Mesendoderm (in vitro differentiated cells): ENCODE data around the gene ABCC1.

ENCODE experiments used
- DNase-seq: peaks from one replicate; pipeline ENCODE4 v3.0.0; 2013
- H2AK5ac ChIP-seq: 2 replicates; pipeline ENCODE4 v1.6.1; 2013; ENCODE audit warnings: low read length, inconsistent platforms
- H2BK120ac ChIP-seq: 2 replicates; pipeline ENCODE4 v1.6.1; 2013; ENCODE audit warnings: low read depth, mild to moderate bottlenecking, low read length, moderate library complexity, mixed read lengths
- H2BK15ac ChIP-seq: replicated peaks from 2 replicates; pipeline ENCODE4 v1.6.1; 2013; ENCODE audit warnings: low read depth, mild to moderate bottlenecking, moderate library complexity
- H2BK5ac ChIP-seq: 2 replicates; pipeline ENCODE4 v1.6.1; 2013; ENCODE audit warnings: low read length, inconsistent platforms
- H3K18ac ChIP-seq: 2 replicates; pipeline ENCODE4 v1.6.1; 2013; ENCODE audit warnings: mild to moderate bottlenecking, low read length, mixed read lengths
- H3K23ac ChIP-seq: one replicate; pipeline ENCODE4 v1.6.1; 2013; ENCODE audit warnings: low read length
- H3K27ac ChIP-seq: 2 replicates; pipeline ENCODE4 v1.5.1; 2013; ENCODE audit warnings: low read depth, mild to moderate bottlenecking, inconsistent platforms, low read length, moderate library complexity
- H3K27me3 ChIP-seq: 2 replicates; pipeline ENCODE4 v1.6.1; 2013; ENCODE audit warnings: low read length, control low read depth, mild to moderate bottlenecking, inconsistent platforms; ENCODE audit not compliant: insufficient read depth, poor library complexity
- H3K36me3 ChIP-seq: 2 replicates; pipeline ENCODE4 v1.6.1; 2013; ENCODE audit warnings: low read length, inconsistent platforms; ENCODE audit not compliant: control insufficient read depth, insufficient read depth
- H3K4ac ChIP-seq: one replicate; pipeline ENCODE4 v1.6.1; 2013; ENCODE audit warnings: low read depth, mild to moderate bottlenecking, low read length, moderate library complexity
- H3K4me1 ChIP-seq: 2 replicates; pipeline ENCODE4 v1.6.1; 2013; ENCODE audit warnings: low read depth, low read length, inconsistent platforms; ENCODE audit not compliant: control insufficient read depth
- H3K4me2 ChIP-seq: 2 replicates; pipeline ENCODE4 v1.6.1; 2013; ENCODE audit warnings: low read length
- H3K4me3 ChIP-seq: 2 replicates; pipeline ENCODE4 v1.5.1; 2013; ENCODE audit warnings: mild to moderate bottlenecking, low read length
- H3K56ac ChIP-seq: one replicate; pipeline ENCODE4 v1.6.1; 2013; ENCODE audit warnings: low read length
- H3K79me1 ChIP-seq: 2 replicates; pipeline ENCODE4 v1.6.1; 2013; ENCODE audit warnings: low read length, inconsistent platforms
- H3K79me2 ChIP-seq: 2 replicates; pipeline ENCODE4 v1.6.1; 2013; ENCODE audit warnings: mild to moderate bottlenecking, low read length; ENCODE audit not compliant: control insufficient read depth, insufficient read depth
- H3K9ac ChIP-seq: 2 replicates; pipeline ENCODE4 v1.6.1; 2013; ENCODE audit warnings: low read length, inconsistent platforms
- H4K5ac ChIP-seq: one replicate; pipeline ENCODE4 v1.6.1; 2013; ENCODE audit warnings: low read length
- H4K8ac ChIP-seq: one replicate; pipeline ENCODE4 v1.6.1; 2013; ENCODE audit warnings: low read depth, mild to moderate bottlenecking, control low read depth, low read length, moderate library complexity
- WGBS: extraction: QIAGEN DNeasy Blood & Tissue Kit; methylation state at CpG from one replicate; pipeline ENCODE4 v1.1.7; 2013; ENCODE audit warnings: low lambda C conversion rate, missing lambda C conversion rate; ENCODE audit not compliant: insufficient coverage; ENCODE audit errors: extremely low coverage; 5-methylcytosine and 5-hydroxymethylcytosine counted together

The ABCC1 gene

DNA sequence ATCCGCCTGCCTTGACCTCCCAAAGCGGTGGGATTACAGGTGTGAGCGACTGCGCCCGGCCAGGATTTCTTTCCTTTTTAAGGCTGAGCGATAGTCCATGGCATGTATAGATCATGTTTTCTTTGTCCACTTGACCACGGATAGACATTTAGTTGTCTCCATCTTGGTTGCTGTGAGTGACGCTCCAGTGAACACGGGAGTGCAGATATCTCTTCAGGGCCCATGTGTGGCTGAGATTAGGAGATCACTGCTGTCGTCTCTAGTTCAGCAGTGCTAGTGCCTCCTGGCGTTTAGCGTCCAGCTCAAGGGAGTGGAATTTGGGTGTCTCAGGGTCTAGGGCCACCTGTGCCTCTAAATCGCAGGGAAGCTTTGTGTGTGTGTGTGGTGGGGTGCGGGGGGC, 41.5 kb downstream of the ABCC1 start:
- Histone ChIP-seq H3K56ac (no peak overlapping the region), H2BK5ac (no peak overlapping the region), H3K27ac (no peak overlapping the region), H3K79me2 (peaks cover 48% of the 10 kb centered on the region), H3K18ac (no peak overlapping the region), H3K79me1 (peaks cover 35% of the 10 kb centered on the region), H3K27me3 (no peaks in the 10 kb centered on the region), H2AK5ac (no peak overlapping the region), H3K9ac (no peak overlapping the region), H2BK120ac (no peak overlapping the region), H3K4ac (no peak overlapping the region), H4K8ac (no peak overlapping the region), H3K4me1 (peaks cover 6% of the 10 kb centered on the region), H2BK15ac (no peak overlapping the region), H3K23ac (no peak overlapping the region), H3K4me2 (no peak overlapping the region), H3K36me3 (no peaks in the 10 kb centered on the region), H3K4me3 (no peak overlapping the region), H4K5ac (no peak overlapping the region)
- no CpG with 5 or more reads among the region's 14 CpGs for WGBS
- no peak for DNase-seq

DNA sequence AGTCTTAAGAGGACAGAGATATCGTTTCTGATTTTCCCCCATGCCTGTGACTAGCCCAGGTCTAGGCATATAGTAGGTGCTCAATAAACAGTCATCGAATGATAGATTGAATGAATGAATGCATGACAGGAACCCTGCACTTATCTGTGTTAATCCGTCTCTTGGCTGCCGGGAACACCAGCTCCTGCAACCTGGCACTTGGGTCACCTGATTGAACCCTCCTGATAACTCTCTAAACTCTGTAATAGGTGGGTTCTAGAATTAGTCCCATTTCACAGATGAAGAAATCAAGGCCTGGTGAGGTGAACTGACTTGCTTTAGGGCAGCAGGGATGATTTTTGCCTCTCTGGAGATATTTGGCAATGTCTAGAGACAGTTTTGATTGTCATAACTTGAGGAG, 43.7 kb downstream of the ABCC1 start:
- no peaks in the 10 kb centered on the region for H3K27me3 ChIP-seq
- WGBS: no CpG with 5 or more reads among the region's 4 CpGs
- no peak overlapping the region for H2BK15ac ChIP-seq
- H3K36me3 ChIP-seq: no peaks in the 10 kb centered on the region
- no peak overlapping the region for H3K18ac ChIP-seq
- H3K9ac ChIP-seq: no peak overlapping the region
- DNase-seq: no peak
- H3K4ac ChIP-seq: no peak overlapping the region
- H4K8ac ChIP-seq: no peak overlapping the region
- no peak overlapping the region for H3K4me2 ChIP-seq
- H3K4me3 ChIP-seq: no peak overlapping the region
- no peak overlapping the region for H3K56ac ChIP-seq
- H4K5ac ChIP-seq: no peak overlapping the region
- no peak overlapping the region for H3K23ac ChIP-seq
- peaks cover 44% of the 10 kb centered on the region for H3K79me2 ChIP-seq
- H3K79me1 ChIP-seq: peaks cover 35% of the 10 kb centered on the region
- peaks cover 6% of the 10 kb centered on the region for H3K4me1 ChIP-seq
- no peak overlapping the region for H2BK120ac ChIP-seq
- H2BK5ac ChIP-seq: no peak overlapping the region
- no peak overlapping the region for H2AK5ac ChIP-seq
- no peak overlapping the region for H3K27ac ChIP-seq

DNA sequence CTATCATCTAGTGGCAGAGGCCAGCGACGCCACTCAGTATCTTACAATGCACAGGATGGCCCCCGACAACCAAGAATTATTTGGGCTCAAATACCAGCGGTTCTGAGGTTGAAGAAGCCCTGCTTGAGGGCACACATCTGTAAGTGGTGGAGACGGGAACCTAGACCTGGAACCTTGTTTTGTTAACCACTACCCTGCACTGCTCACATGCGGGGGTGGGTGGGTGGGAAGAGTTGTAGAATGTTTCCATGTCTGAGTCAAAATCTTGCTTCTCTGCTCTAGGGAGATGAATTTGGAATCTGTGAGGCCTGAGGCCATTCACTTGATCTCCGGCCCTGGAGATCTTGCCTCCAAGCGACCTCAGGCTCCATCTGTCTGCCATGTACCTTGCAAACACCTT, 44.1 kb downstream of the ABCC1 start:
- no peak overlapping the region for H3K4me2 ChIP-seq
- WGBS: no CpG with 5 or more reads among the region's 8 CpGs
- H3K79me1 ChIP-seq: peaks cover 35% of the 10 kb centered on the region
- no peak overlapping the region for H4K8ac ChIP-seq
- no peak overlapping the region for H2BK120ac ChIP-seq
- no peak overlapping the region for H4K5ac ChIP-seq
- H3K36me3 ChIP-seq: no peaks in the 10 kb centered on the region
- DNase-seq: no peak
- H3K79me2 ChIP-seq: peaks cover 43% of the 10 kb centered on the region
- H3K27me3 ChIP-seq: no peaks in the 10 kb centered on the region
- H2BK15ac ChIP-seq: no peak overlapping the region
- H3K56ac ChIP-seq: no peak overlapping the region
- no peak overlapping the region for H3K9ac ChIP-seq
- no peak overlapping the region for H3K27ac ChIP-seq
- no peak overlapping the region for H3K23ac ChIP-seq
- no peak overlapping the region for H2AK5ac ChIP-seq
- H3K18ac ChIP-seq: no peak overlapping the region
- H2BK5ac ChIP-seq: no peak overlapping the region
- no peak overlapping the region for H3K4ac ChIP-seq
- peaks cover 5% of the 10 kb centered on the region for H3K4me1 ChIP-seq
- no peak overlapping the region for H3K4me3 ChIP-seq

DNA sequence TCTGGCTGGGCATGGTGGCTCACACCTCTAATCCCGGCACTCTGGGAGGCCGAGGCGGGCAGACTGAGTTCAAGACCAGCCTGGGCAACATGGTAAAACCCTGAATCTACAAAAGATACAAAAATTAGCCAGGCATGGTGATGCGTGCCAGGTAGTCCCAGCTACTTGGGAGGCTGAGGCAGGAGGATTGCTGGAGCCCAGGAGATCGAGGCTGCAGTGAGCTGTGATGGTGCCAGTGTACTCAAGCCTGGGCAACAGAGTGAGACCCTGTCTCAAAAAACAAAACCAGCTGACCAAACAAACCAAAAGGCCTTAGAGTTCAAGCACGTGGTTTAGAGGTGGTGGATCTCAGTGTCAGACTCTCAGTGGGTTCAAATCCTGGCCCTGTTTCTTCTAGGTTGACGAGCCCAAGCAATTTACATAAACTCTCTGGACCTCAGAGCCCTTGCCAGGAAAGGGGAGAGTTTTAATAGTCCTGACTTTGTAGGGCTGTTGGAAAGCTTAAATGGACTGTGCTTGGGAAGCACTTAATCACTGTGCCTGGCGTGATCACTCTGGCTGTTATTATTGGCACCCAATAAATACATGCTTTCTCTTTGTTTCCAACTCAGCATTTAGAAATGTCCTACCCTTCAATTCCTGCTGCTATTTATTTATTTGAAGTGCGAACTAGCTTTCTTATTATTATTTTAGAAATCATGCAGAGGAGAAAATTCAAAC, 44.7 kb downstream of the ABCC1 start:
- H3K4ac ChIP-seq: no peak overlapping the region
- no peaks in the 10 kb centered on the region for H3K27me3 ChIP-seq
- no CpG with 5 or more reads among the region's 9 CpGs for WGBS

DNA sequence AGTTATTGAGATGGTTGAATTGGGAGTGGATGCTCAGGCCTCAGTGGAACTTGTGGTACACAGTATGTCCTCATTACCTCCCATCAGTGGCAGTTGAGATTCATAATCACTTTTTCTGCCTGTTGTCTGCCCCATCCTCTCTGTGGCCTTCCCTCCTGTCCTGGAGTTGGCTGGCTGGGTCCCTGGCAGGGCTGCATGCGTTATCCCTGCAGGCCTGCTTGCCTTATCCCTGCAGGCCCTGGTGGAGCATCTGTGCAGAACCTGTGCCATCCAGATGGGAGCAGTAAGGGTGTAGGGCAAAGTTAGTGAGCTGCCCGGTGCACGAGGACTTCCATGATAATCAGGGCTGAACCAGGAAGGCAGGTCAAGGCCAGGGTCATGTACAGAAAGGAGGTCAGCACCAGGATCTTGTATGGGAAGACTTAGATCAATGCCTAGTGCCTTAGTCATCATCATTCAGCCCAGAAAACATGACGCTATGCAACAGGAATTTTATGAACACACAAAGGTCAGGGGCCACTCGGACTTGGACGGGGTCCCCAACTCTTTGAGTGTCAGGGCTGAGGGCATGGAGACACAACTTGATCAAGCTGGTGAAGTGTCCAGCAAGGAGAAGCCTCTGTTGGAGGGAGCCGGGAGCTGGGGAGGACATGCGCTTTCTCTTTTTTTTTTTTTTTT, 47.2 kb downstream of the ABCC1 start:
- Histone ChIP-seq H2AK5ac (no peak overlapping the region), H2BK15ac (no peak overlapping the region), H3K27ac (no peak overlapping the region), H3K4me2 (no peak overlapping the region), H3K4ac (no peak overlapping the region), H3K23ac (no peak overlapping the region), H4K5ac (no peak overlapping the region), H3K27me3 (no peaks in the 10 kb centered on the region), H3K9ac (no peak overlapping the region), H3K56ac (no peak overlapping the region), H3K79me1 (peaks cover 25% of the 10 kb centered on the region), H3K36me3 (no peaks in the 10 kb centered on the region), H2BK5ac (no peak overlapping the region), H3K18ac (no peak overlapping the region), H2BK120ac (no peak overlapping the region), H3K4me1 (peaks cover 2% of the 10 kb centered on the region), H3K79me2 (peaks cover 27% of the 10 kb centered on the region), H3K4me3 (no peak overlapping the region), H4K8ac (no peak overlapping the region)
- no CpG with 5 or more reads among the region's 8 CpGs for WGBS
- peak; percentile 66 for DNase-seq

More for the DNA sequence above, 44.7 kb downstream of the ABCC1 start:
- no peak overlapping the region for H3K9ac ChIP-seq
- peaks cover 40% of the 10 kb centered on the region for H3K79me2 ChIP-seq
- H3K27ac ChIP-seq: no peak overlapping the region
- no peak overlapping the region for H3K4me2 ChIP-seq
- peaks cover 35% of the 10 kb centered on the region for H3K79me1 ChIP-seq
- no peak overlapping the region for H3K56ac ChIP-seq
- no peak overlapping the region for H2AK5ac ChIP-seq
- H4K5ac ChIP-seq: no peak overlapping the region
- no peak overlapping the region for H2BK15ac ChIP-seq
- H3K36me3 ChIP-seq: no peaks in the 10 kb centered on the region
- no peak overlapping the region for H4K8ac ChIP-seq
- no peak for DNase-seq
- no peak overlapping the region for H3K18ac ChIP-seq
- H2BK120ac ChIP-seq: no peak overlapping the region
- H3K23ac ChIP-seq: no peak overlapping the region
- peaks cover 4% of the 10 kb centered on the region for H3K4me1 ChIP-seq
- H2BK5ac ChIP-seq: no peak overlapping the region
- H3K4me3 ChIP-seq: no peak overlapping the region
